ENCODE measurements around the gene ENGASE.

ENGASE gene

GRCh38 chr17:79115487-79115886, 40.9 kb downstream of the ENGASE start:
- H3K27ac Mint-ChIP-seq, result no peak overlapping the region
- H3K36me3 Mint-ChIP-seq, result no peaks in the 10 kb centered on the region

DNA sequence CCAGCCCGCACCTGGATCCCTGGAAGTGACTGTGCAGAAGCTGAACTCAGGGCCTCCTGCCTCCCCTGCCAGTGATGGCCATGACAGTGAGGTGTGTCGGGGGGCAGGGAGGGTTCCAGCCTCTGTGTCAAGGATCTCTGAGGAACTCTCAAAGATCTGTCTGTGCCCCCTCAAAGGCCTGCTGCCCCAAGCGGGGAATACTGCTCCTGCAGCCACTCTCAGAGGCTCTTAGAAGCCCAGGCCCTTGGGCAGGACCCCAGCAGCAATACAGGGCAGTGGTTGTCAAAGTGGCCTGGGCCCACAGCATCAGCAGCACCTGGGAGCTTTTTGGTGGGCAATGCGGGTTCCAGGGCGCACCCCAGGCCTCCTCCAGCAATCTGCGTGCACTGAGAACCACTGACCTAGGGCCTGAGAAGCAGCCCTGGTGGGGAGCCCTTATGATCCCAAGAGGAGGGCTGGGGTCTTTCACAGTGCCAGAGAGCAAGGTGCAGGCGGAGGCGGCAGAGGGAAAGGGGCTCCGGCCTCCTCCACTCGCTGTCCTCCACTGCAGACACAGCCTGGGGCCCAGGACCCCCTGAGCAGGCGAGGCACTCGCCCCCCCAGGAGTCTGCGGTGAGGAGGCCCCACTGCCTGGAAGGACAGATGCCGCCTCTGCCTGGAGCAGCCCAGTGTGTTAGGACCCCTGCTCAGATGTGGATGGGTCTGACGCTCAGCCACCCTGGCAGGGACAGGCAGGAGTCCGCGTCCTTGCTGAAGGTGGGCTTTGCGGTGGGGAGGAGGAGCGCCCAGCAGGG, 42.1 kb downstream of the ENGASE start:
- no peaks in the 10 kb centered on the region for H3K36me3 Mint-ChIP-seq
- H3K9me3 Mint-ChIP-seq (ENCODE audit: low read depth), result no peaks in the 10 kb centered on the region
- H3K27me3 Mint-ChIP-seq, result no peaks in the 10 kb centered on the region
- no peak overlapping the region for H3K27ac Mint-ChIP-seq
- no peak overlapping the region for H3K4me3 Mint-ChIP-seq
- H3K4me1 Mint-ChIP-seq (ENCODE audit: low read depth), result no peaks in the 10 kb centered on the region

More at GRCh38 chr17:79115487-79115886, 40.9 kb downstream of the ENGASE start:
- Mint-ChIP-seq H3K27me3 (no peaks in the 10 kb centered on the region), H3K4me1 (ENCODE audit: low read depth) (no peaks in the 10 kb centered on the region), H3K9me3 (ENCODE audit: low read depth) (no peaks in the 10 kb centered on the region), H3K4me3 (no peak overlapping the region)

DNA sequence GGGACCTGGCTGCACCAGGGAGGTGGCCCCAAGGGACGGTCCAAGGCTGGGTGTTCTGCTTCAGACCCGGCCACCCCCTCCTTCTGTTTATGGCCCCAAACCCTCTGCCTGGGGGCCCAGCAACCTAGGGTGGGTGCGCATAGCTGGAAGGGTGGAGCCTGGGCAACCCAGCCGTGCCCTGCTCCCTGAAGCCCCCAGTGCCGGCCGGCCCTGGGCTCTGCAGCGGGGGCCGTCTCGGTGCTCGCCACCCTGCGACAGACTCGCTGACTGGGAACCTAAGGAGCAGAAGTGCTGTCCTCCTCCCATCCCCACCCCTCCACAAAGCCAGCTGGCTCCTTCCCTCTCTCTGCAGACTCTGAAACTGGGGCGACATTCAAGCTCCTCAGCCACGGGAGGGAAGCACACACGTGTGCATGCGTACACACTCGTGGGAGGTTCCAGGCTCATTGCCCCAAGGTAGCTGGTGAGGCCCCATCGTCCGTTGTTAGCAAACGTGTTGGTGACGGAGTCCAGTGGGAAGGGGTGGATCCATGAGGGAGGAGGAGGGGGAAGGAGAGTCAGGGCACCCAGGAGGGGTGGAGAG, 43.4 kb downstream of the ENGASE start:
- no peak overlapping the region for H3K27ac Mint-ChIP-seq
- no peak overlapping the region for H3K4me3 Mint-ChIP-seq
- no peaks in the 10 kb centered on the region for H3K9me3 Mint-ChIP-seq (ENCODE audit: low read depth)
- H3K4me1 Mint-ChIP-seq (ENCODE audit: low read depth), result no peaks in the 10 kb centered on the region
- H3K36me3 Mint-ChIP-seq, result no peaks in the 10 kb centered on the region
- no peaks in the 10 kb centered on the region for H3K27me3 Mint-ChIP-seq

- H3K4me3 Mint-ChIP-seq, result no peak overlapping the region
- no peaks in the 10 kb centered on the region for H3K4me1 Mint-ChIP-seq (ENCODE audit: low read depth)
- H3K27ac Mint-ChIP-seq, result no peak overlapping the region
- no peaks in the 10 kb centered on the region for H3K27me3 Mint-ChIP-seq
- no peaks in the 10 kb centered on the region for H3K36me3 Mint-ChIP-seq
- H3K9me3 Mint-ChIP-seq (ENCODE audit: low read depth), result no peaks in the 10 kb centered on the region
Measured at GRCh38 chr17:79118924-79119323, 44.3 kb downstream of the ENGASE start.

GRCh38 chr17:79120259-79120658, 45.6 kb downstream of the ENGASE start:
- H3K27me3 Mint-ChIP-seq, result no peaks in the 10 kb centered on the region
- H3K9me3 Mint-ChIP-seq (ENCODE audit: low read depth), result no peaks in the 10 kb centered on the region
- H3K27ac Mint-ChIP-seq, result no peak overlapping the region
- no peaks in the 10 kb centered on the region for H3K36me3 Mint-ChIP-seq
- no peaks in the 10 kb centered on the region for H3K4me1 Mint-ChIP-seq (ENCODE audit: low read depth)
- H3K4me3 Mint-ChIP-seq, result no peak overlapping the region

DNA sequence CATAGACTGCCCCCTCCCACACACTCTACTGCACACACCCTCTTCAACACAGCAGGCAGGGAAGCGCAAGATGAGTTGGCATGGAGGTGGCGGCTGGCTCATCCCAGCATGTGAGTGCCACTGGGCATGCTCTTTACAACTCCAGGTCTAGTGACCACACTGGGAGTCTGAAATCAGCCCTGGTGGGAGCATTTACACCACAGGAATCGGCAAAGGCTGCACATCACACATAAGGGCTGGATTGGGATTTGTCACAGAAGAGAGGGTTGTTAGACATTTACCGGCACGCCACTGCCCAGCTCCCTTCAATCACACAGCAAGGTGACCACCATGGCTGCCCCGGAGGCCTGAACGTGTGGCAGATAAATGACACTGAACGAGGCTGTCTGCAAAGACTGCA, 49.4 kb downstream of the ENGASE start:
- Mint-ChIP-seq H3K27me3 (no peaks in the 10 kb centered on the region), H3K9me3 (ENCODE audit: low read depth) (no peaks in the 10 kb centered on the region), H3K4me3 (no peak overlapping the region), H3K27ac (no peak overlapping the region), H3K4me1 (ENCODE audit: low read depth) (no peaks in the 10 kb centered on the region), H3K36me3 (no peaks in the 10 kb centered on the region)

DNA sequence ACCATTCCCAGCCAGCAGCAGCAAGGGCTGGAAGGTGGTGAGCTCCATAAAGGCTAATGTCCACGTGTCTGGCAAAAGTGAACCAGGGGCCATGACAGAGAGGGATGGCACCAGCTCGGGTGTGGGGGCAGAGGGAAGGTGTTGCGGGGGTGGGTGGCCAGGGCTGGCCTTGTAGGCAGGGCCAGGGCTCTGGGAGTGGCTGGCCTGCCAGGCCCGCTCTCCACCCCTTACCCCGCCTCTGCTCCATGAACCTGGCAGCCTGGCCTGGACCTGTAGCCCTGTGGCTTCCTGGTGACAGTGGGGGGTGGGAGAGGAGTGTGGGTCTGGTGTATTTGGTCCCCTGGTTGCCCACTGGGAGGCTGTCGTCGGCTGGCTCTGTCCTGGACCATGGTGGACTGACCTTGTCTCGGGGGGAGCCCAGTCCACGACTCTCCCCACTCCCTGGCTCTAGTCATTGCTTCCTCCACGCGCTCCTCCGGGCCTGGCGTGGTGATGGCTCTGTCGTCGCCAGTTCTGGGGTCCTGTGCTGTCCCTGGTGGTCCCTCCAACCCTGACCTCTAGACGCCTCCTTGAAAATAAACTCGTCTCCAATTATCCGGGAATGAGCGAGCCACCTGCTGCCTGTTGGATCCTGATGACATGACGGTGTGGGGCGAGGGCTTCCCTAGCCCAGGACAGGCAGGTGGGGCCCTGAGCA, 50.0 kb downstream of the ENGASE start:
- no peaks in the 10 kb centered on the region for H3K36me3 Mint-ChIP-seq
- H3K9me3 Mint-ChIP-seq (ENCODE audit: low read depth), result no peaks in the 10 kb centered on the region
- H3K27me3 Mint-ChIP-seq, result no peaks in the 10 kb centered on the region
- H3K4me1 Mint-ChIP-seq (ENCODE audit: low read depth), result no peaks in the 10 kb centered on the region
- H3K4me3 Mint-ChIP-seq, result no peak overlapping the region
- H3K27ac Mint-ChIP-seq, result no peak overlapping the region

DNA sequence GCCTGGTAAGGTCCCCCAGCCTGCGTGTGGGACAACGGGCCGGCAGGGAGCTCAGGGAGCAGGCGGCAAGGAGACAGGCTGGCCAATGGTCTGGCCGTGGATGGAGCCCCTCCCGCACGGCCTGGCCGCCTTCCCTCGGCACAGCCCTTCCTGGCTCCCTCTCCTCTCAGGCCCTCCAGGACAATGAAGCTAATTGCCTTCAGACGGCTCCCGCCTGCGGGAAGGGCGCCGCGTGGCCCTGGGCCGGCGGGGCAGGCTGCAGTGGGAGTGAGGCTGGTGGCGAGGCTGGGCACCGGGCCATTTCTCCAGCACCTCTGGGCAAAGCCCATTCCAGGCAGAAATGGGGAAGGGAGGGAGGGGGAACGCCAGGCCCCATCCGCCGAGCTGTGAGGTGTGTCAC, 50.9 kb downstream of the ENGASE start:
- Mint-ChIP-seq H3K27me3 (no peaks in the 10 kb centered on the region), H3K36me3 (no peaks in the 10 kb centered on the region), H3K4me1 (ENCODE audit: low read depth) (no peaks in the 10 kb centered on the region), H3K9me3 (ENCODE audit: low read depth) (no peaks in the 10 kb centered on the region), H3K27ac (no peak overlapping the region), H3K4me3 (no peak overlapping the region)

DNA sequence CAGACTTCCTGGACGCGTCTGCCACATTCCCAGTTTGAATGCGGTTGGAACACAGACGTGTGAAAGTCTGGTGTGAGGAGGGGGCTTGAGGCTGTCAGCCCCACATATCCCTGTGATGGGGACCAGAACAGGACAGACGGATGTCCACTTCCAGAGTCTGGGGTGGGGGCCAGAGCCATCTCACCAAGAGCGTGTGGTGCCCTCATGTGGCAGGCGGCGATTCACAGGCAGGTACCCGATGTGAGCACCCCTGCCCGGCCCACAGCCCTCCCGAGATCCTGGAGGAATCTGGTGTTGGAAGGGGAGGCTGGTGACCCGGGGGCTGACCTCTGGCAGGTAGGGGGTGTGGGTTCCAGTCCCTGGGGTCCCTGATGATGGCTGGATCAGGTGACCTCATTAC, 51.5 kb downstream of the ENGASE start:
- H3K4me1 Mint-ChIP-seq (ENCODE audit: low read depth), result no peaks in the 10 kb centered on the region
- H3K9me3 Mint-ChIP-seq (ENCODE audit: low read depth), result no peaks in the 10 kb centered on the region
- H3K4me3 Mint-ChIP-seq, result no peak overlapping the region
- H3K27ac Mint-ChIP-seq, result no peak overlapping the region
- no peaks in the 10 kb centered on the region for H3K27me3 Mint-ChIP-seq
- no peaks in the 10 kb centered on the region for H3K36me3 Mint-ChIP-seq

DNA sequence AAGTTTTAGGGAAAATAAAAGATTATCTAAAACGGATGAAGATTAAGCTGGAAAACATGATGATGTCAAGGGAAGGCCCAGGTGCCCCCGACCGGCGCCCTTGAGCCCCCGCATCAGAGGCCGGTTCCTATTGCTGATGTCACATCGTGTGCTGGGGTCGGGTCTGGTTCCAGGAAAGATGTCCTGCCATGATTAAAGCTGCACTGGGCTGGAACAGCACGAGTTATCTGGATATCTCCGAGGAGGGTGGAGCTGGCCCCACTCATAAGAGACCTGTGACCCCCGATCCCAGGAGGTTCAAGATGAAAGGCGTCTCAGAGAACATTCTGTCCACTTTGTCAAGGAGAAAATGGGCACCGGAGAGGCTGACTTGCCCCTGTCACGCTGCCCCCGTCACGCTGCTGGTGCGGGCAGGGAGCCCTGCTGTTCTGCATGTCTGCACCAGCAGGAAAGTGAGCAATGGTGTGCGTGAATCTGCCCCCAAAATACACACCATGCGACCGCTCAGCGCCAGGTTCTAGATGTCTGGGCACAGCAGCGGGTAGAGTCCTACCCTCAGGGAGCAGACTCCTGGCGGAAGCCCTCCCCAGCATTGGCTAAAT, 53.0 kb downstream of the ENGASE start:
- no peaks in the 10 kb centered on the region for H3K36me3 Mint-ChIP-seq
- H3K27me3 Mint-ChIP-seq, result no peaks in the 10 kb centered on the region
- no peak overlapping the region for H3K4me3 Mint-ChIP-seq
- H3K9me3 Mint-ChIP-seq (ENCODE audit: low read depth), result no peaks in the 10 kb centered on the region
- H3K4me1 Mint-ChIP-seq (ENCODE audit: low read depth), result no peaks in the 10 kb centered on the region
- H3K27ac Mint-ChIP-seq, result no peak overlapping the region

DNA sequence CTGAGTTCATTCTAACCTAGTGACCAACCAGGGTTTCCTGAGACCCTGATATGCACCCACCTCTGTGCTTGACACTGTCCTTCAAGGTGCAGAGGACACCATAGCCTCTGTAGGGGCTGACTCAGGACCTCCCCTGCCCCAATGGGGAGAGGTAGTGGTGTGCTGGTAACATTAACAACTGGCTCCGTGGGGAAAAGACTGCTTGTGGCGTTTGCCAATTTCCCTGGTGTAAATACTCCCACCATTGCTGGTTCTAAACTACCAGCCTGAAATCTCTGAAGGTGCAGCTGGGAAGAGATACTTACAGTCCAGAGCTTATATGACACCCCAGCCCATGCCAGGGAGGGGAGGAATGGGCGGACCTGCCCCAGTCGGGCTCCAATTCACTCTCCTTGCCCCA, 54.9 kb downstream of the ENGASE start:
- Mint-ChIP-seq H3K9me3 (ENCODE audit: low read depth) (no peaks in the 10 kb centered on the region), H3K27ac (no peak overlapping the region), H3K36me3 (no peaks in the 10 kb centered on the region), H3K27me3 (no peaks in the 10 kb centered on the region), H3K4me3 (no peak overlapping the region), H3K4me1 (ENCODE audit: low read depth) (no peaks in the 10 kb centered on the region)

- Mint-ChIP-seq H3K4me3 (no peak overlapping the region), H3K36me3 (no peaks in the 10 kb centered on the region), H3K27me3 (no peaks in the 10 kb centered on the region), H3K9me3 (ENCODE audit: low read depth) (no peaks in the 10 kb centered on the region), H3K4me1 (ENCODE audit: low read depth) (no peaks in the 10 kb centered on the region), H3K27ac (no peak overlapping the region)
Measured at GRCh38 chr17:79130536-79131273, 56.1 kb downstream of the ENGASE start.

- no peaks in the 10 kb centered on the region for H3K4me1 Mint-ChIP-seq (ENCODE audit: low read depth)
- H3K9me3 Mint-ChIP-seq (ENCODE audit: low read depth), result no peaks in the 10 kb centered on the region
- H3K36me3 Mint-ChIP-seq, result no peaks in the 10 kb centered on the region
- no peaks in the 10 kb centered on the region for H3K27me3 Mint-ChIP-seq
- H3K27ac Mint-ChIP-seq, result no peak overlapping the region
- no peak overlapping the region for H3K4me3 Mint-ChIP-seq
Measured at GRCh38 chr17:79131274-79131635, 56.6 kb downstream of the ENGASE start.

GRCh38 chr17:79131701-79132100, 57.1 kb downstream of the ENGASE start:
- Mint-ChIP-seq H3K9me3 (ENCODE audit: low read depth) (no peaks in the 10 kb centered on the region), H3K4me3 (no peak overlapping the region), H3K4me1 (ENCODE audit: low read depth) (no peaks in the 10 kb centered on the region), H3K27ac (no peak overlapping the region), H3K36me3 (no peaks in the 10 kb centered on the region), H3K27me3 (no peaks in the 10 kb centered on the region)
